RWPE2 (cell line): ENCODE data around the gene LYPD6.

Experiments
- ATAC-seq: fragments of 200-7000 bp; cut with Tn5 transposase; 3 replicates; pipeline ENCODE4 v1.9.1; 2021; ENCODE audit warnings: low read depth
- DNase-seq: peaks from one replicate; pipeline ENCODE4 v3.0.0-alpha.2; 2020; ENCODE audit warnings: low spot score
- H3K27ac ChIP-seq: fragments of 450-650 bp; 2 replicates; pipeline ENCODE4 v1.5.1; 2017; ENCODE audit warnings: mild to moderate bottlenecking; ENCODE audit not compliant: poor library complexity, severe bottlenecking
- H3K27me3 ChIP-seq: fragments of 250-450 bp; sonication (Bioruptor Pico); 2 replicates; pipeline ENCODE4 v1.5.1; 2021; ENCODE audit warnings: mild to moderate bottlenecking, moderate library complexity; ENCODE audit not compliant: insufficient read depth, poor library complexity, severe bottlenecking
- H3K36me3 ChIP-seq: fragments of 250-450 bp; sonication (Bioruptor Pico); 2 replicates; pipeline ENCODE4 v1.5.1; 2020; ENCODE audit warnings: low read depth, mild to moderate bottlenecking, moderate library complexity
- H3K4me1 ChIP-seq: fragments of 250-450 bp; sonication (Bioruptor Pico); 2 replicates; pipeline ENCODE4 v1.5.1; 2021; ENCODE audit warnings: mild to moderate bottlenecking, moderate library complexity; ENCODE audit not compliant: insufficient read depth, poor library complexity, severe bottlenecking
- H3K4me3 ChIP-seq: fragments of 250-450 bp; sonication (Bioruptor Pico); 2 replicates; pipeline ENCODE4 v1.5.1; 2021; ENCODE audit warnings: mild to moderate bottlenecking, moderate library complexity; ENCODE audit not compliant: severe bottlenecking
- H3K9me3 ChIP-seq: fragments of 250-450 bp; sonication (Bioruptor Pico); 2 replicates; pipeline ENCODE4 v1.5.1; 2021; ENCODE audit warnings: mild to moderate bottlenecking, moderate library complexity; ENCODE audit not compliant: severe bottlenecking
- TF ChIP-seq, protein P1 (sequence below): fragments of 450-650 bp; IDR thresholded peaks from one replicate; pipeline ENCODE4 v1.5.1; 2017; ENCODE audit warnings: mild to moderate bottlenecking, moderate library complexity; ENCODE audit not compliant: poor library complexity, severe bottlenecking

LYPD6 gene

DNA sequence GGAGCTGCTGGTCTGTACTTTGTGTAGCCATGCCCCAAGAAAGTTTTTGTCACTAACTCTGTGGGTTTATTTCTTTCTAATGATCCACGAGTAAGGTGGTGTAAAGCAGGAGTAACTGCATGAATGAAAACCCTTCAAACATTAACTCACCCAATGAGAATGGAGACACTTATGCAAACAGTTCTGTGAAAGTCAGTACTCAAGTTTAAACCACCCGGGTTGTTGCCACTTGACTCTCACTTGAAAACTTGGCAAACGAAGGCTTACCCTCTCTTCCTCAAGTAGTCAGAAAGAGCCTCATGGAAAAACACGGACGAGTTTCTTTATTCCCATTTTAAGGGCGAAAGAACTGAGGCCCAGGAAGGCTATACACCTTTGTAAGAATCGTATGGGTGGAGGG, 139.7 kb downstream of the LYPD6 start:
- no peaks in the 10 kb centered on the region for H3K4me1 ChIP-seq
- ATAC-seq (no peak), DNase-seq (no peak)
- no peaks in the 10 kb centered on the region for H3K9me3 ChIP-seq
- no peaks in the 10 kb centered on the region for H3K36me3 ChIP-seq
- H3K27ac ChIP-seq, result no peak overlapping the region
- TF ChIP-seq, protein P1, sequence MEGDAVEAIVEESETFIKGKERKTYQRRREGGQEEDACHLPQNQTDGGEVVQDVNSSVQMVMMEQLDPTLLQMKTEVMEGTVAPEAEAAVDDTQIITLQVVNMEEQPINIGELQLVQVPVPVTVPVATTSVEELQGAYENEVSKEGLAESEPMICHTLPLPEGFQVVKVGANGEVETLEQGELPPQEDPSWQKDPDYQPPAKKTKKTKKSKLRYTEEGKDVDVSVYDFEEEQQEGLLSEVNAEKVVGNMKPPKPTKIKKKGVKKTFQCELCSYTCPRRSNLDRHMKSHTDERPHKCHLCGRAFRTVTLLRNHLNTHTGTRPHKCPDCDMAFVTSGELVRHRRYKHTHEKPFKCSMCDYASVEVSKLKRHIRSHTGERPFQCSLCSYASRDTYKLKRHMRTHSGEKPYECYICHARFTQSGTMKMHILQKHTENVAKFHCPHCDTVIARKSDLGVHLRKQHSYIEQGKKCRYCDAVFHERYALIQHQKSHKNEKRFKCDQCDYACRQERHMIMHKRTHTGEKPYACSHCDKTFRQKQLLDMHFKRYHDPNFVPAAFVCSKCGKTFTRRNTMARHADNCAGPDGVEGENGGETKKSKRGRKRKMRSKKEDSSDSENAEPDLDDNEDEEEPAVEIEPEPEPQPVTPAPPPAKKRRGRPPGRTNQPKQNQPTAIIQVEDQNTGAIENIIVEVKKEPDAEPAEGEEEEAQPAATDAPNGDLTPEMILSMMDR, result no peak
- no peaks in the 10 kb centered on the region for H3K27me3 ChIP-seq
- H3K4me3 ChIP-seq, result no peak overlapping the region

DNA sequence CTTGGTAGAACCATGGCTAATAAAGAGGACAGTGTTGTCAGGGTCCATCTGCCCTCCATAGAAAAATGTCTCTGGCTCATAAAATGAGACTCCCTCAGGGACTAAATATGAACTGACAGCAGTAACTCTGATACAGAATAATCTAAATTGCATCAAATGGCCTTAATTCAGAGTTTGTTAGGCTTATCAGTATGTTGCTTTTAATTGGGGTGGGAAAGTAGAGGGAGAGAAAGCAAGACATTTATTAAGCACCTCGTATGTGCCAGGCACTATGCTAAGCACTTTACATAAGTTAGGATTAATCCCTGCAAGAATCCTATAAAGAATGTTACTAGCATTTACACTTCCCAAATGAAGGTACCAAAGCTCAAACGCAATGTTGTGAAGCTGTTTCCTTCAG, 142.0 kb downstream of the LYPD6 start:
- H3K4me3 ChIP-seq, result no peak overlapping the region
- H3K27ac ChIP-seq, result no peak overlapping the region
- no peak for DNase-seq
- no peak for ATAC-seq
- no peaks in the 10 kb centered on the region for H3K36me3 ChIP-seq
- H3K4me1 ChIP-seq, result no peaks in the 10 kb centered on the region
- H3K27me3 ChIP-seq, result no peaks in the 10 kb centered on the region
- H3K9me3 ChIP-seq, result no peaks in the 10 kb centered on the region
- TF ChIP-seq, protein P1, result no peak

DNA sequence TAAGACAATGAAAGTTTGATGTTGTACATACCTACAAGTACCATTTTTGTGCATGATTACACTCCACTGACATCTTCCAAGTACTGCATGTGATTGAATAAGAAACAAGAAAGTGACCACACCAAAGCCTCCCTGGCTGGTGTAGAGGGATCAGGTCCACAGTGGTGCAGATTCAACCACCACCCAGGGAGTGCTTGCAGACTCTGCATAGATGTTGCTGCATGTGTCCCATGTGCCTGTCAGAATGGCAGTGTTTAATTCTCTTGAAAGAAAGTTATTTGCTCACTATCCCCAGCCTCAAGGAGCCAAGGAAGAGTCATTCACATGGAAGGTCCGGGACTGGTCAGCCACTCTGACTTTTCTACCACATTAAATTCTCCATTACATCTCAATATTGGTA, 142.7 kb downstream of the LYPD6 start:
- DNase-seq (no peak), ATAC-seq (no peak)
- Histone ChIP-seq H3K27ac (no peak overlapping the region), H3K9me3 (no peaks in the 10 kb centered on the region), H3K27me3 (no peaks in the 10 kb centered on the region), H3K4me1 (no peaks in the 10 kb centered on the region), H3K4me3 (no peak overlapping the region), H3K36me3 (no peaks in the 10 kb centered on the region)
- TF ChIP-seq, protein P1, result no peak

DNA sequence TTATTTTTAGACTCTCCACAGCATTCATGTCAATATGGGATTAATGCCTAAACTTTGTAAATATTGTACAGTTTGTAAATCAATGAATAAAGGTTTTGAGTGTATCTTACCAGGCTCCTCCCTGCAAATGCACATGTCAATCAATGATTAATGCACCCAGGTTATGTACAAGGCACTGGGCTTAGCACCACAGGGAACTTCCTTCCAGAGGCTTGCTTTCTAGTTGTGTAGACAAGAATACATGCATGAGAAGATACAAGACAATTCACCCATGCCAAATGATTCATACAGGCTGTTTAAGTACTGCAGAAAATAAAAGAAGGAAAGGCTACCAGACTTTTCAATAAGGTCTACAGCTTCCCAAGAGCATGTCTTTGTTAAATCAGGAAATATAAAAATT, 143.1 kb downstream of the LYPD6 start:
- no peak overlapping the region for H3K4me3 ChIP-seq
- H3K27me3 ChIP-seq, result no peaks in the 10 kb centered on the region
- no peaks in the 10 kb centered on the region for H3K4me1 ChIP-seq
- no peak overlapping the region for H3K27ac ChIP-seq
- ATAC-seq (no peak), DNase-seq (no peak)
- TF ChIP-seq, protein P1, result no peak
- H3K36me3 ChIP-seq, result no peaks in the 10 kb centered on the region
- no peaks in the 10 kb centered on the region for H3K9me3 ChIP-seq

DNA sequence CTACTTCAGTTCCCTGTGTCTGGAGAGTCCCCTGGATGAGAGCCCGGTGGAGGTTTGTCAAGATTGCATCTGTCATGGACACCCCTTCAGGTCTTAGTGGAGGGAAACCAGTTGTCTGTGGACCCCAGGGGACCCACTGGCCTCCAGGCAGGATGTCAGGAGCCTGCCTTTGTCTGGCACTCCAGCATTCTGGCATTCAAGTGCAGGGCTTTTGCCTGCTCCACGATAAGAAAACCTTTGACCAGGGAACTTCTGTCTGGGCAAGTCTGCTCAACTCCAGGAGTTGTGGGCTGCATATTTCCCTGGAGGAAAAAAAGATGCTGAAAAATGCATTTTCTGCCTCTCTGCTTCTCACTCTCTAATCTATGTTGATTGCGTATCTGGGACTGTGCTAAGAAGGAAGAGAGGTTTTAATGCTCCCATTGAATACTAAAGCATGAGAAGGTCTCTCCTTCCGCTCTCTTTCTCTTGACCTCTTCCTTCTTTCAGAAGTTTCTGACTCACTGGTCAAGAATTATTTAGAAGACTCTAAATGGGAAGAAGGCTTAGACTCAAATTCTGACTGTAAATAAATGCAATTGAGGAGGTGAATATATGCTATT, 152.7 kb downstream of the LYPD6 start:
- TF ChIP-seq, protein P1, result no peak

More for the DNA sequence above, 152.7 kb downstream of the LYPD6 start:
- Histone ChIP-seq H3K4me3 (no peak overlapping the region), H3K27ac (no peak overlapping the region), H3K27me3 (no peaks in the 10 kb centered on the region), H3K9me3 (no peaks in the 10 kb centered on the region), H3K36me3 (no peaks in the 10 kb centered on the region), H3K4me1 (no peaks in the 10 kb centered on the region)
- ATAC-seq (no peak), DNase-seq (no peak)
